Fibroblast of the aortic adventitia (primary cell): ENCODE results near the gene CSRP3. TPM values are rescaled to one million over a fixed set of nuclear protein-coding genes. Genes with fewer than 3 reads are reported as not detected.

Source experiments
- DNase-seq: peaks from one replicate; pipeline ENCODE4 v3.0.0-alpha.2; 2010; ENCODE audit warnings: low read depth
- H3K4me3 ChIP-seq: 2 replicates; pipeline ENCODE4 v1.5.1; 2011; ENCODE audit warnings: low read depth, mild to moderate bottlenecking, control low read depth, low read length, moderate library complexity
- CTCF ChIP-seq: IDR thresholded peaks from 2 replicates; pipeline ENCODE4 v1.5.1; 2011; ENCODE audit warnings: mild to moderate bottlenecking, low read length, control low read depth, inconsistent platforms; ENCODE audit not compliant: insufficient read depth
- total RNA-seq: library from RNA; depleted of rRNA; stranded (reverse); fragments of >200 nt; gene quantifications from 2 replicates; pipeline ENCODE4 v1.2.3, GENCODE V29; 2012; ENCODE audit warnings: low replicate concordance

The CSRP3 gene
- total RNA-seq, 1 donor = 0.27 TPM

- DNase-seq = peak; percentile 90
- TF ChIP-seq CTCF = no peak
- H3K4me3 ChIP-seq = peak overlapping the region; percentile 2
These were observed 1.2 kb downstream of the CSRP3 start for GRCh38 chr11:19200410-19201201.

- TF ChIP-seq CTCF = no peak
- peak; percentile 27 for DNase-seq
- H3K4me3 ChIP-seq = no peak overlapping the region
These were observed 2.0 kb downstream of the CSRP3 start for GRCh38 chr11:19199771-19200170.

DNA sequence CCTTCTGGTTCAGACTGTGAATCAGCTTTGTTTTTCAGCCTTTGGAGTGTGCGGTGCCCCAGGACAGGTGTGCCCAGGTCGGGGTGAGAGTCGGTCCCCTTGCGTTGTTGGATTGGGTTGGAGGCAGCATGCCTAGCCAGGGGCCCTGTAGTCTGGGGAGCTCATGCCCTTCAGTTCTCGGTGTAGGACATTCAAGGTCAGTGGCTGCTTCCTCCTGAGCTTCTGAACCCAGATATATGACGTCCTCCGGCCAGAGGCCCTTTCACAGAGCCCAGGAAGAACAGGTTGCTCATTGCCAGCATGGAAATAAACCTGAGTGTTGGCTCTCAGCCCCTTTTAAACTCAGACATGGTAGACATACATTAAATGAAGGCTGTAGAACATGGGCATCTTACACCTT lies 2.7 kb downstream of the CSRP3 start:
- no peak for DNase-seq
- TF ChIP-seq CTCF = no peak
- no peak overlapping the region for H3K4me3 ChIP-seq

- no peak for TF ChIP-seq CTCF
- no peak for DNase-seq
- no peak overlapping the region for H3K4me3 ChIP-seq
These were observed 5.4 kb downstream of the CSRP3 start for GRCh38 chr11:19196432-19196831.

GRCh38 chr11:19194620-19195308 lies 7.0 kb downstream of the CSRP3 start:
- H3K4me3 ChIP-seq = no peak overlapping the region
- TF ChIP-seq CTCF = no peak
- DNase-seq = no peak

DNA sequence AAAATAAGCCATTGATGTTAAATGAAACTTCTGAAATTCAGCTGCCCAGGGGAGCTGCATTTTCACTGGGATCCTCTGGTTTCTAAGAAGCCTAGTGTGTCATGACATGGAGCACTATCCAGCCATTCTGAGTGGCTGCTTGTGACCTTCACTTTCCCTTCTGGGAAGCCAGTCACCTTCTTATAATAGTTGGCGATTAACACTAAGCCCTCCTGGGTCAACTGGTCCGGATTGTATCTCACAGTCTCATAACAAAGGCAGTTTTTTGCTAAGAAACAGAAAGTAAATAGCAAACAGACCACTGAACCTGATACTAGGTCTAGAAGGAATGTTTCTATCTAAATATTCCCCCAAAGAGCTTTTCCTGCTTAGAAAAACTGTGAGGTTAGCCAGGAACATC lies 7.9 kb downstream of the CSRP3 start:
- DNase-seq = no peak
- H3K4me3 ChIP-seq = no peak overlapping the region
- no peak for TF ChIP-seq CTCF
